ENCODE measurements around the gene PDS5B. TPM values are rescaled to one million over a fixed set of nuclear protein-coding genes. Genes with fewer than 3 reads are reported as not detected.

PDS5B gene
- total and polyA plus RNA-seq, 2 experiments from 2014 or later: 43.9 to 46.5 TPM

GRCh38 chr13:32731576-32731975 is 145.3 kb downstream of the PDS5B start (continued):
- TF ChIP-seq, protein P1, sequence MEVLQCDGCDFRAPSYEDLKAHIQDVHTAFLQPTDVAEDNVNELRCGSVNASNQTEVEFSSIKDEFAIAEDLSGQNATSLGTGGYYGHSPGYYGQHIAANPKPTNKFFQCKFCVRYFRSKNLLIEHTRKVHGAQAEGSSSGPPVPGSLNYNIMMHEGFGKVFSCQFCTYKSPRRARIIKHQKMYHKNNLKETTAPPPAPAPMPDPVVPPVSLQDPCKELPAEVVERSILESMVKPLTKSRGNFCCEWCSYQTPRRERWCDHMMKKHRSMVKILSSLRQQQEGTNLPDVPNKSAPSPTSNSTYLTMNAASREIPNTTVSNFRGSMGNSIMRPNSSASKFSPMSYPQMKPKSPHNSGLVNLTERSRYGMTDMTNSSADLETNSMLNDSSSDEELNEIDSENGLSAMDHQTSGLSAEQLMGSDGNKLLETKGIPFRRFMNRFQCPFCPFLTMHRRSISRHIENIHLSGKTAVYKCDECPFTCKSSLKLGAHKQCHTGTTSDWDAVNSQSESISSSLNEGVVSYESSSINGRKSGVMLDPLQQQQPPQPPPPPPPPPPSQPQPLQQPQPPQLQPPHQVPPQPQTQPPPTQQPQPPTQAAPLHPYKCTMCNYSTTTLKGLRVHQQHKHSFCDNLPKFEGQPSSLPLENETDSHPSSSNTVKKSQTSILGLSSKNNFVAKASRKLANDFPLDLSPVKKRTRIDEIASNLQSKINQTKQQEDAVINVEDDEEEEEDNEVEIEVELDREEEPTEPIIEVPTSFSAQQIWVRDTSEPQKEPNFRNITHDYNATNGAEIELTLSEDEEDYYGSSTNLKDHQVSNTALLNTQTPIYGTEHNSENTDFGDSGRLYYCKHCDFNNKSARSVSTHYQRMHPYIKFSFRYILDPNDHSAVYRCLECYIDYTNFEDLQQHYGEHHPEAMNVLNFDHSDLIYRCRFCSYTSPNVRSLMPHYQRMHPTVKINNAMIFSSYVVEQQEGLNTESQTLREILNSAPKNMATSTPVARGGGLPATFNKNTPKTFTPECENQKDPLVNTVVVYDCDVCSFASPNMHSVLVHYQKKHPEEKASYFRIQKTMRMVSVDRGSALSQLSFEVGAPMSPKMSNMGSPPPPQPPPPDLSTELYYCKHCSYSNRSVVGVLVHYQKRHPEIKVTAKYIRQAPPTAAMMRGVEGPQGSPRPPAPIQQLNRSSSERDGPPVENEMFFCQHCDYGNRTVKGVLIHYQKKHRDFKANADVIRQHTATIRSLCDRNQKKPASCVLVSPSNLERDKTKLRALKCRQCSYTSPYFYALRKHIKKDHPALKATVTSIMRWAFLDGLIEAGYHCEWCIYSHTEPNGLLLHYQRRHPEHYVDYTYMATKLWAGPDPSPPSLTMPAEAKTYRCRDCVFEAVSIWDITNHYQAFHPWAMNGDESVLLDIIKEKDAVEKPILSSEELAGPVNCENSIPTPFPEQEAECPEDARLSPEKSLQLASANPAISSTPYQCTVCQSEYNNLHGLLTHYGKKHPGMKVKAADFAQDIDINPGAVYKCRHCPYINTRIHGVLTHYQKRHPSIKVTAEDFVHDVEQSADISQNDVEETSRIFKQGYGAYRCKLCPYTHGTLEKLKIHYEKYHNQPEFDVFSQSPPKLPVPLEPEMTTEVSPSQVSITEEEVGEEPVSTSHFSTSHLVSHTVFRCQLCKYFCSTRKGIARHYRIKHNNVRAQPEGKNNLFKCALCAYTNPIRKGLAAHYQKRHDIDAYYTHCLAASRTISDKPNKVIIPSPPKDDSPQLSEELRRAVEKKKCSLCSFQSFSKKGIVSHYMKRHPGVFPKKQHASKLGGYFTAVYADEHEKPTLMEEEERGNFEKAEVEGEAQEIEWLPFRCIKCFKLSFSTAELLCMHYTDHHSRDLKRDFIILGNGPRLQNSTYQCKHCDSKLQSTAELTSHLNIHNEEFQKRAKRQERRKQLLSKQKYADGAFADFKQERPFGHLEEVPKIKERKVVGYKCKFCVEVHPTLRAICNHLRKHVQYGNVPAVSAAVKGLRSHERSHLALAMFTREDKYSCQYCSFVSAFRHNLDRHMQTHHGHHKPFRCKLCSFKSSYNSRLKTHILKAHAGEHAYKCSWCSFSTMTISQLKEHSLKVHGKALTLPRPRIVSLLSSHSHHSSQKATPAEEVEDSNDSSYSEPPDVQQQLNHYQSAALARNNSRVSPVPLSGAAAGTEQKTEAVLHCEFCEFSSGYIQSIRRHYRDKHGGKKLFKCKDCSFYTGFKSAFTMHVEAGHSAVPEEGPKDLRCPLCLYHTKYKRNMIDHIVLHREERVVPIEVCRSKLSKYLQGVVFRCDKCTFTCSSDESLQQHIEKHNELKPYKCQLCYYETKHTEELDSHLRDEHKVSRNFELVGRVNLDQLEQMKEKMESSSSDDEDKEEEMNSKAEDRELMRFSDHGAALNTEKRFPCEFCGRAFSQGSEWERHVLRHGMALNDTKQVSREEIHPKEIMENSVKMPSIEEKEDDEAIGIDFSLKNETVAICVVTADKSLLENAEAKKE (CRISPR knock-in tag; IDR thresholded peaks at IDR 0.05): no peak
- TF ChIP-seq, protein P2, sequence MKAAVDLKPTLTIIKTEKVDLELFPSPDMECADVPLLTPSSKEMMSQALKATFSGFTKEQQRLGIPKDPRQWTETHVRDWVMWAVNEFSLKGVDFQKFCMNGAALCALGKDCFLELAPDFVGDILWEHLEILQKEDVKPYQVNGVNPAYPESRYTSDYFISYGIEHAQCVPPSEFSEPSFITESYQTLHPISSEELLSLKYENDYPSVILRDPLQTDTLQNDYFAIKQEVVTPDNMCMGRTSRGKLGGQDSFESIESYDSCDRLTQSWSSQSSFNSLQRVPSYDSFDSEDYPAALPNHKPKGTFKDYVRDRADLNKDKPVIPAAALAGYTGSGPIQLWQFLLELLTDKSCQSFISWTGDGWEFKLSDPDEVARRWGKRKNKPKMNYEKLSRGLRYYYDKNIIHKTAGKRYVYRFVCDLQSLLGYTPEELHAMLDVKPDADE (IDR thresholded peaks at IDR 0.05): no peak
- TF ChIP-seq JUNB (IDR thresholded peaks at IDR 0.05; ENCODE audit: unreplicated experiment): no peak
- TF ChIP-seq EZH2phosphoT487 (IDR thresholded peaks at IDR 0.05; ENCODE audit: unreplicated experiment): no peak
- TF ChIP-seq NANOG (IDR thresholded peaks at IDR 0.05; ENCODE audit: borderline replicate concordance): no peak
- TF ChIP-seq EZH2 (IDR thresholded peaks at IDR 0.05; ENCODE audit: low read depth, unreplicated experiment): no peak
- TF ChIP-seq REST (IDR thresholded peaks at IDR 0.05; ENCODE audit: unreplicated experiment): no peak
- TF ChIP-seq POLR2AphosphoS5 (IDR thresholded peaks at IDR 0.05; ENCODE audit: low read depth): no peak

Data from GM23338 (cell line).